ENCODE results near the gene ABLIM2. TPM values are rescaled to one million over a fixed set of nuclear protein-coding genes. Genes with fewer than 3 reads are reported as not detected.

ABLIM2 gene
- total and polyA plus RNA-seq, 2 experiments from 2014 or later, result 1.5 to 4.3 TPM

DNA sequence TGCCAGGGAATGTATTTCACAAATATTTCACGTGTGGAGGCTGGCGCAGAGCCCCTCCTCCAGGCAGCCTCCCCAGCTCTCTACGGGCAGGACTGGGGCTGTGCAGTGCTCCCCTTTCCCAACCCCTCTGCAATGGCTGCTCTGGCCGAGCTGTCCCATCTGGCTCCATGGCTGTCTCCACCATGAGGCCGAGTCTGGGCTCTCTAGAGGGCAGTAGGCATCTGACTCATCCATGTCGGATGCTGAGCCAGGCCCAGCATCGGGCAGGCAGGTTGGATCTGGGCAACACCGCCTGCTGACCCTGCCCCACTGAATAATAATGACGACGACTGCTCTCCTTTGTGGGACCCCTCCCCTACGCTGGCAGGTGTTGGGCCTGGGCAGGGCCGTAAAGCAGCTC, 29.5 kb upstream of the ABLIM2 start:
- Histone ChIP-seq H3K27ac (ENCODE audit: low read depth) (no peak overlapping the region), H3K4me1 (ENCODE audit: insufficient read depth) (no peaks in the 10 kb centered on the region), H3K4me3 (no peak overlapping the region), H3F3A (replicated peaks; ENCODE audit: low read depth) (no peaks in the 10 kb centered on the region), H3K9me2 (ENCODE audit: insufficient read depth) (no peaks in the 10 kb centered on the region), H3K27me3 (ENCODE audit: insufficient read depth) (no peaks in the 10 kb centered on the region), H2AFZ (no peak overlapping the region), H4K20me1 (replicated peaks; ENCODE audit: insufficient read depth) (no peaks in the 10 kb centered on the region), H3K36me3 (ENCODE audit: insufficient read depth) (no peaks in the 10 kb centered on the region), H3K4me2 (no peak overlapping the region), H3K79me2 (replicated peaks; ENCODE audit: insufficient read depth) (no peaks in the 10 kb centered on the region)
- Mint-ChIP-seq H3K27ac (no peak overlapping the region), H3K9me3 (no peaks in the 10 kb centered on the region), H3K4me1 (peaks cover 3% of the 10 kb centered on the region; the same call in 1 of the 3 replicates), H3K4me3 (no peak overlapping the region), H3K36me3 (ENCODE audit: low read depth) (no peaks in the 10 kb centered on the region), H3K27me3 (ENCODE audit: insufficient read depth, low read depth, poor library complexity) (peaks cover 4% of the 10 kb centered on the region)
- ATAC-seq (peak; percentile 39), DNase-seq (ENCODE audit: low spot score) (no peak)
- TF ChIP-seq, protein P1, sequence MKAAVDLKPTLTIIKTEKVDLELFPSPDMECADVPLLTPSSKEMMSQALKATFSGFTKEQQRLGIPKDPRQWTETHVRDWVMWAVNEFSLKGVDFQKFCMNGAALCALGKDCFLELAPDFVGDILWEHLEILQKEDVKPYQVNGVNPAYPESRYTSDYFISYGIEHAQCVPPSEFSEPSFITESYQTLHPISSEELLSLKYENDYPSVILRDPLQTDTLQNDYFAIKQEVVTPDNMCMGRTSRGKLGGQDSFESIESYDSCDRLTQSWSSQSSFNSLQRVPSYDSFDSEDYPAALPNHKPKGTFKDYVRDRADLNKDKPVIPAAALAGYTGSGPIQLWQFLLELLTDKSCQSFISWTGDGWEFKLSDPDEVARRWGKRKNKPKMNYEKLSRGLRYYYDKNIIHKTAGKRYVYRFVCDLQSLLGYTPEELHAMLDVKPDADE (IDR thresholded peaks at IDR 0.05), result no peak
- TF ChIP-seq, protein P2, sequence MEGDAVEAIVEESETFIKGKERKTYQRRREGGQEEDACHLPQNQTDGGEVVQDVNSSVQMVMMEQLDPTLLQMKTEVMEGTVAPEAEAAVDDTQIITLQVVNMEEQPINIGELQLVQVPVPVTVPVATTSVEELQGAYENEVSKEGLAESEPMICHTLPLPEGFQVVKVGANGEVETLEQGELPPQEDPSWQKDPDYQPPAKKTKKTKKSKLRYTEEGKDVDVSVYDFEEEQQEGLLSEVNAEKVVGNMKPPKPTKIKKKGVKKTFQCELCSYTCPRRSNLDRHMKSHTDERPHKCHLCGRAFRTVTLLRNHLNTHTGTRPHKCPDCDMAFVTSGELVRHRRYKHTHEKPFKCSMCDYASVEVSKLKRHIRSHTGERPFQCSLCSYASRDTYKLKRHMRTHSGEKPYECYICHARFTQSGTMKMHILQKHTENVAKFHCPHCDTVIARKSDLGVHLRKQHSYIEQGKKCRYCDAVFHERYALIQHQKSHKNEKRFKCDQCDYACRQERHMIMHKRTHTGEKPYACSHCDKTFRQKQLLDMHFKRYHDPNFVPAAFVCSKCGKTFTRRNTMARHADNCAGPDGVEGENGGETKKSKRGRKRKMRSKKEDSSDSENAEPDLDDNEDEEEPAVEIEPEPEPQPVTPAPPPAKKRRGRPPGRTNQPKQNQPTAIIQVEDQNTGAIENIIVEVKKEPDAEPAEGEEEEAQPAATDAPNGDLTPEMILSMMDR (conservative IDR thresholded peaks at IDR 0.05; ENCODE audit: low read depth in 2 of 2), result no peak
- TF ChIP-seq CREB1 (CRISPR knock-in tag; IDR thresholded peaks at IDR 0.05; ENCODE audit: low read depth) (no peak), EZH2phosphoT487 (IDR thresholded peaks at IDR 0.05; ENCODE audit: unreplicated experiment) (no peak), ZNF114 (CRISPR knock-in tag; IDR thresholded peaks at IDR 0.05) (no peak), JUNB (IDR thresholded peaks at IDR 0.05; ENCODE audit: unreplicated experiment) (no peak), POLR2AphosphoS5 (IDR thresholded peaks at IDR 0.05; ENCODE audit: low read depth) (no peak), ZNF331 (CRISPR knock-in tag; IDR thresholded peaks at IDR 0.05; ENCODE audit: low read depth) (no peak), STAT1 (IDR thresholded peaks at IDR 0.05; ENCODE audit: unreplicated experiment) (no peak), EZH2 (IDR thresholded peaks at IDR 0.05; ENCODE audit: low read depth, unreplicated experiment) (no peak), NANOG (IDR thresholded peaks at IDR 0.05; ENCODE audit: borderline replicate concordance) (no peak)
- TF ChIP-seq, protein P3, sequence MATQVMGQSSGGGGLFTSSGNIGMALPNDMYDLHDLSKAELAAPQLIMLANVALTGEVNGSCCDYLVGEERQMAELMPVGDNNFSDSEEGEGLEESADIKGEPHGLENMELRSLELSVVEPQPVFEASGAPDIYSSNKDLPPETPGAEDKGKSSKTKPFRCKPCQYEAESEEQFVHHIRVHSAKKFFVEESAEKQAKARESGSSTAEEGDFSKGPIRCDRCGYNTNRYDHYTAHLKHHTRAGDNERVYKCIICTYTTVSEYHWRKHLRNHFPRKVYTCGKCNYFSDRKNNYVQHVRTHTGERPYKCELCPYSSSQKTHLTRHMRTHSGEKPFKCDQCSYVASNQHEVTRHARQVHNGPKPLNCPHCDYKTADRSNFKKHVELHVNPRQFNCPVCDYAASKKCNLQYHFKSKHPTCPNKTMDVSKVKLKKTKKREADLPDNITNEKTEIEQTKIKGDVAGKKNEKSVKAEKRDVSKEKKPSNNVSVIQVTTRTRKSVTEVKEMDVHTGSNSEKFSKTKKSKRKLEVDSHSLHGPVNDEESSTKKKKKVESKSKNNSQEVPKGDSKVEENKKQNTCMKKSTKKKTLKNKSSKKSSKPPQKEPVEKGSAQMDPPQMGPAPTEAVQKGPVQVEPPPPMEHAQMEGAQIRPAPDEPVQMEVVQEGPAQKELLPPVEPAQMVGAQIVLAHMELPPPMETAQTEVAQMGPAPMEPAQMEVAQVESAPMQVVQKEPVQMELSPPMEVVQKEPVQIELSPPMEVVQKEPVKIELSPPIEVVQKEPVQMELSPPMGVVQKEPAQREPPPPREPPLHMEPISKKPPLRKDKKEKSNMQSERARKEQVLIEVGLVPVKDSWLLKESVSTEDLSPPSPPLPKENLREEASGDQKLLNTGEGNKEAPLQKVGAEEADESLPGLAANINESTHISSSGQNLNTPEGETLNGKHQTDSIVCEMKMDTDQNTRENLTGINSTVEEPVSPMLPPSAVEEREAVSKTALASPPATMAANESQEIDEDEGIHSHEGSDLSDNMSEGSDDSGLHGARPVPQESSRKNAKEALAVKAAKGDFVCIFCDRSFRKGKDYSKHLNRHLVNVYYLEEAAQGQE (IDR thresholded peaks at IDR 0.05; ENCODE audit: unreplicated experiment), result no peak
- TF ChIP-seq, protein P4, sequence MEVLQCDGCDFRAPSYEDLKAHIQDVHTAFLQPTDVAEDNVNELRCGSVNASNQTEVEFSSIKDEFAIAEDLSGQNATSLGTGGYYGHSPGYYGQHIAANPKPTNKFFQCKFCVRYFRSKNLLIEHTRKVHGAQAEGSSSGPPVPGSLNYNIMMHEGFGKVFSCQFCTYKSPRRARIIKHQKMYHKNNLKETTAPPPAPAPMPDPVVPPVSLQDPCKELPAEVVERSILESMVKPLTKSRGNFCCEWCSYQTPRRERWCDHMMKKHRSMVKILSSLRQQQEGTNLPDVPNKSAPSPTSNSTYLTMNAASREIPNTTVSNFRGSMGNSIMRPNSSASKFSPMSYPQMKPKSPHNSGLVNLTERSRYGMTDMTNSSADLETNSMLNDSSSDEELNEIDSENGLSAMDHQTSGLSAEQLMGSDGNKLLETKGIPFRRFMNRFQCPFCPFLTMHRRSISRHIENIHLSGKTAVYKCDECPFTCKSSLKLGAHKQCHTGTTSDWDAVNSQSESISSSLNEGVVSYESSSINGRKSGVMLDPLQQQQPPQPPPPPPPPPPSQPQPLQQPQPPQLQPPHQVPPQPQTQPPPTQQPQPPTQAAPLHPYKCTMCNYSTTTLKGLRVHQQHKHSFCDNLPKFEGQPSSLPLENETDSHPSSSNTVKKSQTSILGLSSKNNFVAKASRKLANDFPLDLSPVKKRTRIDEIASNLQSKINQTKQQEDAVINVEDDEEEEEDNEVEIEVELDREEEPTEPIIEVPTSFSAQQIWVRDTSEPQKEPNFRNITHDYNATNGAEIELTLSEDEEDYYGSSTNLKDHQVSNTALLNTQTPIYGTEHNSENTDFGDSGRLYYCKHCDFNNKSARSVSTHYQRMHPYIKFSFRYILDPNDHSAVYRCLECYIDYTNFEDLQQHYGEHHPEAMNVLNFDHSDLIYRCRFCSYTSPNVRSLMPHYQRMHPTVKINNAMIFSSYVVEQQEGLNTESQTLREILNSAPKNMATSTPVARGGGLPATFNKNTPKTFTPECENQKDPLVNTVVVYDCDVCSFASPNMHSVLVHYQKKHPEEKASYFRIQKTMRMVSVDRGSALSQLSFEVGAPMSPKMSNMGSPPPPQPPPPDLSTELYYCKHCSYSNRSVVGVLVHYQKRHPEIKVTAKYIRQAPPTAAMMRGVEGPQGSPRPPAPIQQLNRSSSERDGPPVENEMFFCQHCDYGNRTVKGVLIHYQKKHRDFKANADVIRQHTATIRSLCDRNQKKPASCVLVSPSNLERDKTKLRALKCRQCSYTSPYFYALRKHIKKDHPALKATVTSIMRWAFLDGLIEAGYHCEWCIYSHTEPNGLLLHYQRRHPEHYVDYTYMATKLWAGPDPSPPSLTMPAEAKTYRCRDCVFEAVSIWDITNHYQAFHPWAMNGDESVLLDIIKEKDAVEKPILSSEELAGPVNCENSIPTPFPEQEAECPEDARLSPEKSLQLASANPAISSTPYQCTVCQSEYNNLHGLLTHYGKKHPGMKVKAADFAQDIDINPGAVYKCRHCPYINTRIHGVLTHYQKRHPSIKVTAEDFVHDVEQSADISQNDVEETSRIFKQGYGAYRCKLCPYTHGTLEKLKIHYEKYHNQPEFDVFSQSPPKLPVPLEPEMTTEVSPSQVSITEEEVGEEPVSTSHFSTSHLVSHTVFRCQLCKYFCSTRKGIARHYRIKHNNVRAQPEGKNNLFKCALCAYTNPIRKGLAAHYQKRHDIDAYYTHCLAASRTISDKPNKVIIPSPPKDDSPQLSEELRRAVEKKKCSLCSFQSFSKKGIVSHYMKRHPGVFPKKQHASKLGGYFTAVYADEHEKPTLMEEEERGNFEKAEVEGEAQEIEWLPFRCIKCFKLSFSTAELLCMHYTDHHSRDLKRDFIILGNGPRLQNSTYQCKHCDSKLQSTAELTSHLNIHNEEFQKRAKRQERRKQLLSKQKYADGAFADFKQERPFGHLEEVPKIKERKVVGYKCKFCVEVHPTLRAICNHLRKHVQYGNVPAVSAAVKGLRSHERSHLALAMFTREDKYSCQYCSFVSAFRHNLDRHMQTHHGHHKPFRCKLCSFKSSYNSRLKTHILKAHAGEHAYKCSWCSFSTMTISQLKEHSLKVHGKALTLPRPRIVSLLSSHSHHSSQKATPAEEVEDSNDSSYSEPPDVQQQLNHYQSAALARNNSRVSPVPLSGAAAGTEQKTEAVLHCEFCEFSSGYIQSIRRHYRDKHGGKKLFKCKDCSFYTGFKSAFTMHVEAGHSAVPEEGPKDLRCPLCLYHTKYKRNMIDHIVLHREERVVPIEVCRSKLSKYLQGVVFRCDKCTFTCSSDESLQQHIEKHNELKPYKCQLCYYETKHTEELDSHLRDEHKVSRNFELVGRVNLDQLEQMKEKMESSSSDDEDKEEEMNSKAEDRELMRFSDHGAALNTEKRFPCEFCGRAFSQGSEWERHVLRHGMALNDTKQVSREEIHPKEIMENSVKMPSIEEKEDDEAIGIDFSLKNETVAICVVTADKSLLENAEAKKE (CRISPR knock-in tag; IDR thresholded peaks at IDR 0.05), result no peak
